ENCODE data around the gene CLEC3B. TPM values are rescaled to one million over a fixed set of nuclear protein-coding genes. Genes with fewer than 3 reads are reported as not detected.

CLEC3B gene
- total RNA-seq, 4 donors from 2014 or later, result 137 to 819 (median 340) TPM

DNA sequence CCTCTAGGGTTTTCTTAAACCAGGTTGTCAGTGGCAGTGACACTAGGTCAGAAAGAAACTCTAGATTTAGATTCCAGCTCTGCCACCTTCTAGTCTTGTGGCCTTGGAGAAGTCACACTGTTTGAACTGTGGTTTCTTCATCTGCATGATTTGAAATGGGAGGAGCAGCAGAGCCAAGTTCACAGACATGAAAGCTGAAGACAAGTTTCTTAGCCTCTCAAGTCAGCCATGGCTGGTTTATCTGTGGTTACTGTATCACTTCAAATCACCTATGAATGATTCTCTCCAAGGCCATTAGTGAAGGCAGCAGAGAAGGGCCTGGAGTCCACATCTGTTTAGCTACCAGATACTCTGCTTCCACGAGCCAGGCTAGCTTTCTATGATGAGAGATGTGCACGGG lies 15.6 kb downstream of the CLEC3B start:
- no peak for DNase-seq (ENCODE audit: low spot score in 2 of 2)
- Histone ChIP-seq H3K9me3 (no peaks in the 10 kb centered on the region), H3K4me1 (peaks cover 0 to 29% (median 7%) of the 10 kb centered on the region in 4 donors), H3K36me3 (no peaks in the 10 kb centered on the region), H3K27me3 (no peaks in the 10 kb centered on the region), H3K4me3 (no peak overlapping the region), H3K27ac (no peak overlapping the region)
- TF ChIP-seq, protein P1, sequence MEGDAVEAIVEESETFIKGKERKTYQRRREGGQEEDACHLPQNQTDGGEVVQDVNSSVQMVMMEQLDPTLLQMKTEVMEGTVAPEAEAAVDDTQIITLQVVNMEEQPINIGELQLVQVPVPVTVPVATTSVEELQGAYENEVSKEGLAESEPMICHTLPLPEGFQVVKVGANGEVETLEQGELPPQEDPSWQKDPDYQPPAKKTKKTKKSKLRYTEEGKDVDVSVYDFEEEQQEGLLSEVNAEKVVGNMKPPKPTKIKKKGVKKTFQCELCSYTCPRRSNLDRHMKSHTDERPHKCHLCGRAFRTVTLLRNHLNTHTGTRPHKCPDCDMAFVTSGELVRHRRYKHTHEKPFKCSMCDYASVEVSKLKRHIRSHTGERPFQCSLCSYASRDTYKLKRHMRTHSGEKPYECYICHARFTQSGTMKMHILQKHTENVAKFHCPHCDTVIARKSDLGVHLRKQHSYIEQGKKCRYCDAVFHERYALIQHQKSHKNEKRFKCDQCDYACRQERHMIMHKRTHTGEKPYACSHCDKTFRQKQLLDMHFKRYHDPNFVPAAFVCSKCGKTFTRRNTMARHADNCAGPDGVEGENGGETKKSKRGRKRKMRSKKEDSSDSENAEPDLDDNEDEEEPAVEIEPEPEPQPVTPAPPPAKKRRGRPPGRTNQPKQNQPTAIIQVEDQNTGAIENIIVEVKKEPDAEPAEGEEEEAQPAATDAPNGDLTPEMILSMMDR (IDR thresholded peaks at IDR 0.05), result no peak
- TF ChIP-seq POLR2A (IDR thresholded peaks at IDR 0.05), result no peak
- no peak for TF ChIP-seq EP300 (IDR thresholded peaks at IDR 0.05)
- WGBS, 2 donors, result 59 to 78% methylated on average over 2 of the region's 2 CpGs

DNA sequence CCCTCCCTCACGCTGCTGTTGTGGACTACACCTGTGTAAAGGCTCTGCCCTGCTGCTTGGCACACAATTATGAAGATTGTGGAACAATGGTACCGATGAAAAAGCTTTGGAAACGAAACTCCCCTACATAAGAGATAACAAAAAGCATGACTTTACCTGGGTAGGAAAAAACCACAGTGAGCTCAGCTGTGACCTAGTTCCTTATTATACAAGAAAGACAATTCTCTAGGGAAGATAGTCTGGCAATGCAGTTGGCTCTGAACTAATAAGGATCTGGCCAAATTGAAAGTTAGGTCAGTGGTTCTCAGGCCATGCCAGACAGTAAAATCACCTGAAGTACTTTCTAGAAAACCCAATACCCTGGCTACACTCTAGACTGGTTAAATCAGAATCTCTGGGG lies 16.1 kb downstream of the CLEC3B start:
- H3K9me3 ChIP-seq, result no peaks in the 10 kb centered on the region
- peaks cover 0 to 24% (median 4%) of the 10 kb centered on the region in 4 donors for H3K4me1 ChIP-seq
- no peak overlapping the region for H3K4me3 ChIP-seq
- no peaks in the 10 kb centered on the region for H3K36me3 ChIP-seq
- H3K27me3 ChIP-seq, result no peaks in the 10 kb centered on the region
- DNase-seq (ENCODE audit: low spot score in 2 of 2), result no peak
- no peak for TF ChIP-seq EP300 (IDR thresholded peaks at IDR 0.05)
- no peak for TF ChIP-seq POLR2A (IDR thresholded peaks at IDR 0.05)
- TF ChIP-seq, protein P1 (IDR thresholded peaks at IDR 0.05), result no peak
- WGBS, 2 donors, result 78 to 89% methylated on average over 3 of the region's 3 CpGs
- no peak overlapping the region for H3K27ac ChIP-seq

DNA sequence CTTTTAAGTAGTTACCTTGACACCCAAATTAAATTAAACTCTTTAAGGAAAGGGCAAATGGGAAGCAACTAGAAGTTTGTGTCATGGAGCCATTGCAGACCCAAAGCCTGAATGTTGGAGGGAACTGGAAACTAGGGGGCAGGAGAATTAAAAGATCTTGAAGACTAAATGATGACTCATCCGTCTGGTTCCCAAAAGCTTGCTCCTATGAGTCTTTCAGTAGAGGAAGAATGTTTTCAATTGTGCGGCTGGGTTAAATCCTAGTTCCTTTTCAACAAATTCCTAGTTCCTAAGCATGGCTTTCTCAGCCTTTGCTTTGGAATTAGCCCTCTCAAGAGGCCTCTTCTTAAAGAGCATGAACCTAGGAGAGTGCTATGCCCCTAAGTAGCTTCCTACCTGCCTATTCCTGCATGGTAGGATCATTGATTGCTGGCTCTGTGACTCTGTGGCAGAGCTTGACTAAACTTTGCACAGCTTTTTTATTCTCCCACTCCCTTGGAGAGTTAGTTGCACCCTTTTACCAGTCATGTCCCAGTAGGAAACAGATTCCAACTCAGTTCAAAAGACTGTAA lies 17.7 kb downstream of the CLEC3B start:
- no peaks in the 10 kb centered on the region for H3K36me3 ChIP-seq
- no peaks in the 10 kb centered on the region for H3K9me3 ChIP-seq
- H3K4me3 ChIP-seq, result no peak overlapping the region
- H3K4me1 ChIP-seq, result peaks cover 0 to 11% (median 3%) of the 10 kb centered on the region in 4 donors
- no peaks in the 10 kb centered on the region for H3K27me3 ChIP-seq
- 15 to 27% methylated on average over 2 of the region's 2 CpGs for WGBS, 2 donors
- H3K27ac ChIP-seq, result peak overlapping the region in 2 of 4 donors; percentile 15 to 68
- no peak for TF ChIP-seq POLR2A (IDR thresholded peaks at IDR 0.05)
- TF ChIP-seq, protein P1 (IDR thresholded peaks at IDR 0.05), result peak in 1 of 5 experiments; percentile 12
- TF ChIP-seq EP300 (IDR thresholded peaks at IDR 0.05), result no peak
- DNase-seq (ENCODE audit: low spot score in 2 of 2), result no peak

DNA sequence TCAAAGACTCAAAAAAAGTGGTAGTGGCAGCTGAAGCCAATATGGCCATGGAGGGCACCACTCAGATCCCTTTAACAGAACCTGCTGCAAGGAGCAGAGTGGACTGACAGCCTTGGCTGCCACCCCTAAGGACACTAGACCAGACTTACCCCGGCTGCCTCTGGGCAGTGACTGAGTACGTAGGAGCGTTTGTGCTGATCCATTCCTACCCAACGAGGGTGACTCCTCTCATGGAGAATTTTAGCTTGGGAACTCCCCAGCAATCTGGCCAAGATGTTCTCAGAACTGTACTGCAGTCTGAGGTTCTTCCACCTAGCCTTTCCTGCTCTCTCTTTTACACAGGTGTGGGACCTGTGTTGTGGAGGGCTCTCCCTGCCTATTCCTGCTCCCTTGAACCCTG lies 22.1 kb downstream of the CLEC3B start:
- no peak overlapping the region for H3K27ac ChIP-seq
- TF ChIP-seq, protein P1 (IDR thresholded peaks at IDR 0.05), result no peak
- TF ChIP-seq EP300 (IDR thresholded peaks at IDR 0.05) (no peak), POLR2A (IDR thresholded peaks at IDR 0.05) (no peak)
- 56 to 76% methylated on average over 4 of the region's 4 CpGs for WGBS, 2 donors
- no peaks in the 10 kb centered on the region for H3K36me3 ChIP-seq
- H3K9me3 ChIP-seq, result no peaks in the 10 kb centered on the region
- H3K27me3 ChIP-seq, result no peaks in the 10 kb centered on the region
- peaks cover 0 to 7% (median 3%) of the 10 kb centered on the region in 4 donors for H3K4me1 ChIP-seq
- no peak for DNase-seq (ENCODE audit: low spot score in 2 of 2)
- no peak overlapping the region for H3K4me3 ChIP-seq

DNA sequence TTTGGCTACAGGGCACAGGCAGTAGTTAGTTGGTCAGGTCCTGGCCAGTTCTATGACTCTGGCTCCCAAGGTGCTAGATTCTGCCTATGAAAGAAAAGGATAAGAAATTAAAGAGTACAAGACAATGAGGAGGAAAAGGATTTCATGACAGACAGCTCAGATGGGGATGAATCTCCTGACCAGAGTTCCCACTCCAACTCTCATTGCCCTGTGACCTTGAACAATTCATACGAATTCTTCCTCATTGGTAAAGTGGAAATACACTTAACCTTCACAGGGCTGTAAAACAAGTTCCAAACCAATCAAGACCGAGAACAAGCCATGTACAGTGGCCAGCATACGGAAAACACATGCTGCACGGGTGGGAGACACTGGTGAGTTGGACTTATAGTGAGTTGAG lies 23.7 kb downstream of the CLEC3B start:
- Histone ChIP-seq H3K9me3 (no peaks in the 10 kb centered on the region), H3K4me1 (peaks cover 0 to 13% (median 3%) of the 10 kb centered on the region in 4 donors), H3K4me3 (no peak overlapping the region), H3K36me3 (no peaks in the 10 kb centered on the region), H3K27me3 (no peaks in the 10 kb centered on the region), H3K27ac (no peak overlapping the region)
- WGBS, 2 donors, result 78 to 80% methylated on average over 4 of the region's 4 CpGs
- DNase-seq (ENCODE audit: low spot score in 2 of 2), result no peak
- TF ChIP-seq EP300 (IDR thresholded peaks at IDR 0.05) (no peak), POLR2A (IDR thresholded peaks at IDR 0.05) (no peak)
- TF ChIP-seq, protein P1 (IDR thresholded peaks at IDR 0.05), result no peak

All from tibial nerve (tissue), 4 donors.